NB4 (cell line): Measurements from ENCODE around the gene TDRD10.

ENCODE experiments used
- MAX ChIP-seq: IDR thresholded peaks from 2 replicates; pipeline ENCODE4 v1.6.1; 2011; ENCODE audit warnings: low read depth, low read length
- POLR2A ChIP-seq: IDR thresholded peaks from 2 replicates; pipeline ENCODE4 v1.6.1; 2011; ENCODE audit warnings: mild to moderate bottlenecking; ENCODE audit not compliant: insufficient read length; ENCODE audit errors: extremely low read depth
- TF ChIP-seq, protein P1 (sequence below): IDR thresholded peaks from one replicate; pipeline ENCODE4 v1.5.1; 2012; ENCODE audit warnings: low read depth, low read length

- TF ChIP-seq POLR2A (no peak), MAX (no peak)
- TF ChIP-seq, protein P1, sequence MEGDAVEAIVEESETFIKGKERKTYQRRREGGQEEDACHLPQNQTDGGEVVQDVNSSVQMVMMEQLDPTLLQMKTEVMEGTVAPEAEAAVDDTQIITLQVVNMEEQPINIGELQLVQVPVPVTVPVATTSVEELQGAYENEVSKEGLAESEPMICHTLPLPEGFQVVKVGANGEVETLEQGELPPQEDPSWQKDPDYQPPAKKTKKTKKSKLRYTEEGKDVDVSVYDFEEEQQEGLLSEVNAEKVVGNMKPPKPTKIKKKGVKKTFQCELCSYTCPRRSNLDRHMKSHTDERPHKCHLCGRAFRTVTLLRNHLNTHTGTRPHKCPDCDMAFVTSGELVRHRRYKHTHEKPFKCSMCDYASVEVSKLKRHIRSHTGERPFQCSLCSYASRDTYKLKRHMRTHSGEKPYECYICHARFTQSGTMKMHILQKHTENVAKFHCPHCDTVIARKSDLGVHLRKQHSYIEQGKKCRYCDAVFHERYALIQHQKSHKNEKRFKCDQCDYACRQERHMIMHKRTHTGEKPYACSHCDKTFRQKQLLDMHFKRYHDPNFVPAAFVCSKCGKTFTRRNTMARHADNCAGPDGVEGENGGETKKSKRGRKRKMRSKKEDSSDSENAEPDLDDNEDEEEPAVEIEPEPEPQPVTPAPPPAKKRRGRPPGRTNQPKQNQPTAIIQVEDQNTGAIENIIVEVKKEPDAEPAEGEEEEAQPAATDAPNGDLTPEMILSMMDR = no peak
Measured at GRCh38 chr1:154468535-154469250, 33.3 kb upstream of the TDRD10 start.
